Activated gamma-delta T cell treated with anti-CD3 and anti-CD28 coated beads, Interleukin-2, amount 50 U/mL, for 16 hours (primary cell): ENCODE data around the gene INIP.
A peak's percentile ranks its signal among the peaks of the same experiment; 100 is the strongest.

Source experiments
- DNase-seq: peaks from one replicate; pipeline ENCODE4 v3.0.0-alpha.2; 2020; ENCODE audit warnings: low read depth

INIP gene

DNA sequence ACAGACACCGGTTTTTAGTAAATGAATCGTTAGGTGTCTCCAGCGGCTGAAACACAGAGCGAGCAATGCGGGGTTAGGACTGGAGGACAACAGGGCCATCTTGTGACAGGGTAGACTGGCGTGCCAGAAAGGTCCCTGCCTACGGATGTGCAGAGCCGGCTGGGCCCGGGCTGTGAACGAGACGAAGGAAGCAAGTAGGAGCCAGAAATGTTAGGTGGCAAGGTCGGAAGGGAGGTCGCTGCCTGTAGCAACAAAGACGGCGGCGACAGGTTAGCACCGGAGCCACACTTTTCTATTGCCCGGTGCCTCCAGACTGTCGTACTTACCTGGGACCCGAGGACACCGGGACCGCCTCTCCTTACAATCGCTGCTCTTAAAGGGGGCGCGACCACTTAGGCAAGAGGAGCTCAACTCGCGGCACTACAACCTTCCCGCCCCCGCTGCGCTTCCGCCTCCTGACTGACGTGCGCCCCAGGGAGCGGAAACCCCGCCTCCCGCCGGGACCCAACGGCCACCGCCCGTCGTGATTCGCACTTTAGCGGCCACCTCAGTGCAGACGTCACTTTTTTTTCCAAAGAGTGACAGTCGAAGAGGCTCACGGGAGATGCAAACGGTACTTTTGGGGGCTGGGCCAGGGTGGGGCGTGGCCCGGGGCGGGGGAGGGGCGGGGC lies at the start of gene INIP:
Gene INIP, minus strand, starts transcription at position 457 of the 671 bp plus-strand sequence. CDS start 1,632 bp downstream, outside the sequence.
- peak; percentile 97 for DNase-seq

DNA sequence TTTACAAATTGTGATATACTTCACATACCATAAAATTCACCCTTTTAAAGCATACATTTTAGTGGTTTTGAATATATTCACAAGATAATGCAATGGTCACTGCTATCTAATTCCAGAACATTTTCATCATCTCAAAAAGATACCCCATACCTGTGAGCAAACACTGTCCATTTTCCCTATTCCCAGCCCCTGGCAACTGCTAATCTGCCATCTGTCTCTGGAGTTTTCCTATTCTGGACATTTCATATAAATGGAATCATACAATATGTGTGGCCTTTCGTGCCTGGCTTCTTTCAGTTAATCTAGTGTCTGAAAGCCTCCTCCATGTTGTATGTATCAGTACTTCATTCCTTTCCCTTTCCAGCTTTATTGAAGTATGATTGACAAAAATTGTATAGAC lies 47.4 kb upstream of the INIP start:
- no peak for DNase-seq

DNA sequence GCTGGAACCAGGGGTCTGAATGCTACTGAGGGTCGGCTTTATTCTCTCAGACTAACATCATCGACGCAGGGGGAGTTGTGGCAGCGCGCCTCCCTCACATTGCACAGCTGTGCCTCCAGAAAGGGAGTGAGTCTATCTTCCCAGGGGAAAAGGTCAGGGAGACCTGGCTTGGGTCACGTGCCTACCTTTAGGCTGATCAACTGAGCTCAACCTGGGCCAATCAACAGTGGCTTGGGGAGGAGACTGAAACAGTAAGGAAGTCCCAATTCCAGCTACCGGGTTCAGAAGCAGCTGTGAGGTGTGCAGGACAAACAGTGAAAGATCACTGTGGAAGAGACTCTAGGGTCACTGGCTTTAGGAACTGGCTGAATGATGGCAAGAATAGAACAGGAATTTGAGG lies 46.9 kb upstream of the INIP start:
- DNase-seq, result no peak

- no peak for DNase-seq
Observed at GRCh38 chr9:112764344-112764743, 46.4 kb upstream of the INIP start.

DNA sequence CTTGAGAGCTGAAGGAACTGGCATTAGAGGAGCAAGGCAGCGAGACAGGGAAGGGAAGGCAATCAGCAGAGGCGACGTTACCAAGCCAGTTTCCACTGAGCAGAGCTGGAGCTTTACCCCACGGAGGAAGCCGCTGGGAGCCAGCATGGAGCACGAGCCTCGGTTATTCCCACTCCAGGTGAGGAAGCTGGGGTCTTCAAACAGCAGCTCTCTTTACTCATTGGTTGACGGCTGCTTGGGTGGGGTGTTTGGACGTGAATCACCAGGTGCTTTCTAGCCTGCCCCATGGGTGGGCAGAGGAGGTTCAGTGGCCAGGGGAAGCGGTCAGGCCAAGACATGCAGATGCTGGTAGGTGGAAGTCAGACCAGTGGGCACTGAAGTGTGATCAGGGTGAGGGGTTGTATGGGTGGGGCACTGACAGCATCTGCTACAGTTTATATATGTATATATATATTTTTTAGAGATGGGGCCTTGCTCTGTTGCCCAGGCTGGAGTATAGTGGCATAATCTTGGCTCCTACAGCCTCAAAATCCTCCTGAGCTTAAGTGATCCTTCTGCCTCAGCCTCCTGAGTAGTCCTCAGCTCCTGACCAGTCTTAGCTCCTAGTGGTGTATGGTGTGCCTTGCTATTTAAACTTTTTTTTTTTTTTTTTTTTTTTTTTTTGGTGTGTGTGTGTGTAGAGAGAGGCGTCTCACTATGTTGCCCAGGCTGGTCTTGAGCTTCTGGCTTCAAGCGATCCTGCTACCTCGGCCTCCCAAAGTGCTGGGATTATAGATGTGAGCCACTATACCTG lies 45.0 kb upstream of the INIP start:
- no peak for DNase-seq

DNA sequence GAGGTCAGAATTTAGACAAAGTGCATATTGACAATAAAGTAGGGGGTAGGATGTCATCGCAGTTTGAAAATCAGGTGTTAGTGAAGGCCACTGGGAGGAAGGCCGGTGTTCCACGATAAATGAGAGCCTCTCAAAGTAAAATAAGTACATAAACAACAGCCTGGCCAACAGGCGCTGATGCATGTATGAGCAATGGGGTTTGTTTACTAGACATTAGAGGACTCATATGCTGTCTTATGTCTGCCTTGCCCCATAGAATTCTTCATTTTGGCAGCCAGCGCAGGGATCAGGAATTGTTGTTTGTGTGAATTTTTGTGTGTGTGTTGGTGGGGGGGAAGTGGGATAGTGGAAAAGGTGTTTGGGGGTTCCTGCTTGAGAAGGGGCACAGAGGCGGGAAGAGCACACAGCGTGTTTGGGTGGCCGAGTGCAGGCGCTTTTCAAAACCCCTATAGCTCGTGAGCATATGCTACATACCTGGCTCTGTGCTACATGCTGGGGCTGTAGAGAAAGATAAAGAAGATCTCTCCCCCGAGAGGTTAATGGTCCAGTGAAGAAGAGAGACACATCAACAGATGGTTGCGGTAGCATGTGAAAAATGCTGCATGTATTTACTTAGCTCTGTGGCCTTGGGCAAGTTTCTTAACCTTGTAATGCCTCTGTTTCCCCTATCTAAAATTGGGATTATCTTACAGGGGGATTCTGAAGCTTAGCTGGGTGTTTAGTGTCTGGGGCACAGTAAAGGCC lies 44.2 kb upstream of the INIP start:
- DNase-seq, result no peak

- no peak for DNase-seq
Observed at GRCh38 chr9:112760821-112761220, 42.9 kb upstream of the INIP start.

GRCh38 chr9:112757940-112758339 lies 40.0 kb upstream of the INIP start:
- no peak for DNase-seq

DNA sequence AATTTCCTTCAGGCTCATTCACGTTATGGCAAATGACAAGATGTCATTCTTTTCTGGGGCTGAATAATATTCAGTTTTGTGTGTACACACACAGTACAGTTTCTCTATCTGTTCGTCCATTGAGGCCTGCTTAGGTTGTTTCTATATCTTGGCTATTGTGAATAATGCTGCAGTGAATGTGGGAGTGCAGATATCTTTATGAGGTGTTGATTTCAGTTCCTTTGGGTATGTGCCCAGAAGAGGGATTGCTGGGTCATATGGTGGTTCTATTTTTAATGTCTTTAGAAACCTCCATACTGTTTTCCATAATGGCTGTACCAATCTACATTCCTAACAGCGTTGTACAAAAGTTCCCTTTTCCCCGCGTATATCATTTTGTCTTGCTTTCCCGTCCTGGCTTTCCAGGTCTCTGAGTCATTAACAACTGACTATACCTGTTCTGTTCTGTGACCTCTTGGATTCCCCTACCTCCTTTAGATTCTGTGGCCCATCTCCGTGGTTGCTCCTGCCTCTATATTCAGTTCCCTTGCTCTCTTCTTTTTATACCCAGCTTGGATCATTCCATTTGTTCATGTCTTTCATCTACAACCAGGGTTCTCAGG lies 39.5 kb upstream of the INIP start:
- no peak for DNase-seq

DNA sequence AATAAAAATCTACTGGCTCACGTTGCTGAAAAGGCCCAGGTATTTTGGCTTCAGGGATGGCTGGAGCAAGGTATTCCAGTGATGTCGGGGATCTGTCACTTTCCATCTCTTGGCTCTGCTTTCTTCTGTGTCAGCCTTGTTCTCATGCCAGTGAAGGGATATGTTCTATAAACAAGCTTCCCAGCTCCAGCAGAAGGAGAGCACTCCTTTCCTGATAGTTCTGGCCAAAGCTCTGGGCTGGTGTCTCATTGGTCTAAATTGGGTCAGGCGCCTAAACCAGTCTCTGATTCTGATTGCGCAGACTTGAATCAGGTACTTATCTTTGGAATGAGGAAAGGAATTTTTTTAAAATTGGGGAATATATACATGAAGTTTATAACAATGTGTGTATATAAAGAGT lies 37.8 kb upstream of the INIP start:
- no peak for DNase-seq

GRCh38 chr9:112755016-112755427 lies 37.1 kb upstream of the INIP start:
- DNase-seq, result no peak

- DNase-seq, result peak; percentile 24
Observed at GRCh38 chr9:112754578-112754977, 36.7 kb upstream of the INIP start.

DNA sequence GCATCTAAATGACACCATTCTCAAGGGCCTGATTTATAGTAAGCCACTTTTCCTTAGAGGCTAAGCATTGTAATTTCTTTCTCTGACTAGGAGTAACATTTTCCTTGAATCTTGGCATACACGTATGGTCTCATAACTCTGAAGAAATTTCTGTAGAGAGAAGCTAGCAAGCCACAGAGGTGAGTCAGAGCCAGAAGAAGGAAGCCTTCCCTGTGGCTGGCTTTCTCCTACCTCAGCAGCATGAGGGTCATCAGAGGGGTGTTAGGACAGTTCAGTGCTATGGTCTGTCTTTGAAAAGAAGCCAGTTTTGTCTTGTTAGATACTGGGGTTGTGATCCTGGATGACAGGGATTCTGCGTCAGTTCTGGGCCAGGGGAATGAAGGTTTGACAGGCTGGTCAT lies 35.8 kb upstream of the INIP start:
- no peak for DNase-seq

DNA sequence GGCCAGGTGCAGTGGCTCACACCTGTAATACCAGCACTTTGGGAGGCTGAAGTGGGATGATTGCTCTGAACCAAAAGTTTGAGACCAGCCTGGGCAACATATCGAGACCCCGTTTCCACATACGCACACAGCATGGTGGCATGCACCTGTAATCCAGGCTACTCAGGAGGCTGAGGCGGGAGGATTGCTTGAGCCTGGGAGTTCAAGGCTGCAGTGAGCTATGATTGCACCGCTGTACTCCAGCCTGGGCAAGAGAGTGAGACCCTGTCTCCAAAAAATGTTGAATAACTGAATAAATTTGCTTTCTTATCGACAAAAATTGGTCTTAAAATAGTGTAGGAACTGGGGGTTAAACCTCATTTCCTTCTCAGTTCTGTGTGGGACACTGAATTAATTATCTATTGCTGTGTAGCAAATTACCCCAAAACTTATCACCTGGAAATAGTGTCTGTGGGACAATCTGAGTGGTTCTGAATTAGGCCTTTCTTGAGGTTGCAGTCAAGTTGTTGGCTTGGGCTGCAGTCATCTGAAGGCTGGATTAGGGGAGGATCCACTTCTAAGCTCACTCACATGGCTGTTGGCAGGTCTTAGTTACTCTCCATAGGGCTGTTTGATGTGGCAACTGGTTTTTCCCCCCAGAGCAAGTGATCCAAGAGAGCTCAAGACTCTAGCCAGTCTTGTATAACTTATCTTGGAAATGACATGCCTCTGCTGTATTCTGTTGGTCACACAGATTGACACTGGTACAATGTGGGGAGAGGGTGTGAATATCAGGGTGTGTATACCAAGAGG lies 34.6 kb upstream of the INIP start:
- no peak for DNase-seq

DNA sequence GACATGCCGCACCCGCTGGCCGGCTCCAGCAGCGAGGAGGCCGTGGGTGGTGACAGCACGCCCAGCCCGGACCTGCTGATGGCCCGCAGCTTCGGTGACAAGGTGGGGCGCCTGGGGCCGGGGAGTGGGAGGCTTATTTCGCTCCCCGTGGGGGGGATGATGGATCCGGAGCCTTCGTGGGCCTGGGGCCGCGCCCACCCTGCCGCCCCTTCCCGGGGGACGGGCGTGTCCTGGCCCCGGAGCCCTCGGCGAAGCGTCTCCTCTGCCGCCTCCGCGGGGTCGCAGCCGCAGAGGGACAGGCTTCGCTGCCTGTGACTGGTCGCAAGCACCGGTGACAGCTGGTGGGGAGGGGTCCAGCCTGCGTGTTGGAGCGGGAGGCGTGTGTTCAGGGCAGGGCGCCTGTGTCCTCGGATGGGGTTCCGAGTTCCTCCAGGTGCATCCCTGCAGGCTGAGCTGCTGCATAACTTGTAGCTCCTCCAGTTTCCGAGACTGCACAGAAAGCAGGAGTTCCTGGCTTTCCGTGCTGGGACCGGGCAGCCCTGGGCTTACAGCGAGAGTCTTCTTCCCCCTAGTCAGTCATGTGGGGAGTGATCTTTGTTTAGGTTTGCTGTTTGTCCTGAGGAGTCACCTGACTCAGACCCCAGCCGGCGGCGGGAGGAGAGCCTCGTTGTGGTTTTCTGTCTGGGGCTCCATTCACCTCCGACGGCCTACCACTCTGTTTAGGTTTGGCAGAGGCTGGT lies 33.3 kb upstream of the INIP start:
- peak; percentile 14 for DNase-seq

DNA sequence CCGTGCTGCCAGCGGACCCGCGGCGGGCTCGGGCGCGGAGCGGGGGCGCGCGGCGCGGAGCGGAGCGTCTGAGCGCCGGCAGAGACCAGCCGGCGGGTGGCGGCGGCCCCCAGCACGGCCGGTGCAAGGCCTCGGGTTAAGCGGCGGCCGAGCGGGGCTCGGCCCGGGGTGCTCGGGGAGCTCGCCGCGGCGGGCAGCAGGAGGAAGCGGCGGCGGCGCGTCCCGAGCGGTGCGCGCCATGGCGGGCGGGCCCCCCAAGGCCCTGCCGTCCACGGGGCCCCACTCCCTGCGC lies 32.8 kb upstream of the INIP start:
- DNase-seq, result no peak

DNA sequence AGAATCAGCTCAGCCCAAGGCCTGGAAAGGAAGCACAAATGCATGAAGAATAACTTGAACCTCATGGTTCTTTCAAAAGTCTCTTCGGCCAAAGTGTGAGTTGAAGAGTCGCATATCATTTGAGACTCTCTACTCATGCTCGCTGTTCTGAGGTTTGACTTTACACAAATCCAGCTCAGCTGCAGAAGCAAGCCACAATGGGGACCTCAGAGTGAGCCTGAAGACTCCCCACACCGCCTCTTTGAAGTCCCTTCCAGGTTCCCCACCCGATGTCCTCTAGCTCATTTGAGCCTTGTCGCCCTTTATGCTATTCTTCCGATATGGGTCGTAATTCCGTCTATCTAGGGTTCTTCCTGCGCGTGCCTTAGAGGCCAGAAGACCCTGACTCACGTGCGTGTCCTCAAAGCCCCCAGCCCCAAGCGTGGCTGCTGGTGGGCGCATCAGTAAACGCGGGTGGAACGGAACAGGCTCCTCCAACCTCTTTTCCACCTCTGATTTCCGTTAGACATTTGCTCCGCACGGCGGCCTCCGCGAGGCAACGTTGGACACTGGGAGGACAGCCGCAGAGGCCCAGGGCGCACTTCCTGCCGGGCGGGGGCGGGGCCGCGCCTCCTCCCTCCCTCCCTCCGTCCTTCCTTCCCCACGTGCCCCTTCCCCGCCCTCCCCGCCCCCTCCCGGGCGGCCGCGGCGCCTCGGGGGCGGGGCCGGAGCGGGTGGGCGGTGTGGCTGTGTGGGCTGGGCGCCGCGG lies 32.3 kb upstream of the INIP start, which contains the start of gene SNX30:
Gene SNX30, plus strand, starts transcription at position 745 of the 748 bp plus-strand sequence. CDS start 242 bp downstream, outside the sequence.
- peak; percentile 59 for DNase-seq

GRCh38 chr9:112747094-112747493 lies 29.2 kb upstream of the INIP start:
- DNase-seq, result no peak

GRCh38 chr9:112744177-112744576 lies 26.3 kb upstream of the INIP start:
- DNase-seq, result no peak

- DNase-seq, result no peak
Observed at GRCh38 chr9:112743216-112743836, 25.4 kb upstream of the INIP start.
